GM10248 (cell line): ENCODE data around the gene ALS2.

ENCODE experiments used
- CTCF ChIA-PET: fragments of 300-600 bp; sonication (Branson Sonifier 250); formaldehyde crosslinking; extraction: SDS; loops from one replicate; lab custom pipeline; 2021; ENCODE audit warnings: antibody characterized with exemption; lab: Yijun Ruan, JAX
- POLR2A ChIA-PET: fragments of 350-650 bp; sonication (Branson Sonifier 250); formaldehyde crosslinking; extraction: SDS; loops from one replicate; lab custom pipeline; 2020; ENCODE audit warnings: antibody characterized with exemption; lab: Yijun Ruan, JAX
- DNase-seq: peaks from one replicate; pipeline ENCODE4 v3.0.0; 2012; ENCODE audit errors: extremely low spot score
- TF ChIP-seq, protein P1 (sequence below): IDR thresholded peaks from 2 replicates; pipeline ENCODE4 v1.5.1; 2012; ENCODE audit warnings: mild to moderate bottlenecking, low read depth; ENCODE audit errors: extremely low read depth, missing control alignments, control extremely low read depth

Gene ALS2

DNA sequence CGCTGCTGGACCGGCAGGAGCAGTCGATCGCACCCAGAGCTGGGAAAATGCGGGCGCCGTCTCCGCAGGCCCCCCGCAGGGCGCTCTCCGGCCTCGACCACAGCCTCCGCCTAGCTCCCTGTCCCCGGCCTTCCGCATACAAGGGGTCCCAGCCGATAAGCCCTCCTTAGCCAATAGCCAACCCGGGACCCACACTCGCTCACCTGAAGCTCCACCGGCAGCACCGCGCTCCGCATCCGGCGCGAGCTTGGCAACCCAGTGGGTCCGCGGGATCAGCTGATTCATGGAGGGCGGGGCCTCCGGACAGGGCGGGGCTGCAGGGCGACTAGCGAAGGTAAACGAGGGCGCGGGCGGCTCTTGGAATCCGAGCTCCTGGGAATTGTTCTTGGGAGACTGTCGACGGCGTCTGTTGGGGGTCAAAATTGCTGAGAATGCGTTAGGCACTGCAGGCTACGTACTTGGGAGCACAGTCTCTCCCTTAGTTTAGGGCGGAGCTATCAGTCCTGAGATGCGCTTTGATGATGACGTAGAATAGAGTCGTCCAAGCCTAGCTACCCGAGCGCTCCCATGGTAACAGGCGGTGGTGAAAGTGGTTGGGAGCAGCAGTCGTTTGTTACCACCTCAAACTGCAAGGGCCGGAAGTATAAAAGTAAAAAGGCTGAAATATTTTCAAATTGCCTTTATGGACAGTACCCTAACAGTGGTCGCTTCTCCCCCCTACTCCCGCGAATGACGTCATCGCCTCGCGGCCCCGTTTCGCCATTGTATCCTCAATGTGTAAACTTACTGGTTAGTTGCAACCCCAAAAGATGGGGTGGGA lies at the start of gene ALS2:
TSS of gene ALS2 (minus strand) at position 260 of the 820 bp plus-strand sequence. CDS start 12,048 bp downstream, outside the sequence.
- TF ChIP-seq, protein P1, sequence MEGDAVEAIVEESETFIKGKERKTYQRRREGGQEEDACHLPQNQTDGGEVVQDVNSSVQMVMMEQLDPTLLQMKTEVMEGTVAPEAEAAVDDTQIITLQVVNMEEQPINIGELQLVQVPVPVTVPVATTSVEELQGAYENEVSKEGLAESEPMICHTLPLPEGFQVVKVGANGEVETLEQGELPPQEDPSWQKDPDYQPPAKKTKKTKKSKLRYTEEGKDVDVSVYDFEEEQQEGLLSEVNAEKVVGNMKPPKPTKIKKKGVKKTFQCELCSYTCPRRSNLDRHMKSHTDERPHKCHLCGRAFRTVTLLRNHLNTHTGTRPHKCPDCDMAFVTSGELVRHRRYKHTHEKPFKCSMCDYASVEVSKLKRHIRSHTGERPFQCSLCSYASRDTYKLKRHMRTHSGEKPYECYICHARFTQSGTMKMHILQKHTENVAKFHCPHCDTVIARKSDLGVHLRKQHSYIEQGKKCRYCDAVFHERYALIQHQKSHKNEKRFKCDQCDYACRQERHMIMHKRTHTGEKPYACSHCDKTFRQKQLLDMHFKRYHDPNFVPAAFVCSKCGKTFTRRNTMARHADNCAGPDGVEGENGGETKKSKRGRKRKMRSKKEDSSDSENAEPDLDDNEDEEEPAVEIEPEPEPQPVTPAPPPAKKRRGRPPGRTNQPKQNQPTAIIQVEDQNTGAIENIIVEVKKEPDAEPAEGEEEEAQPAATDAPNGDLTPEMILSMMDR: no peak
- CTCF ChIA-PET: interaction anchor here (1.0 to 3.2 kb wide), 9 partner anchors 10 to 138 kb away, joined by 3 to 12 read pairs (median 4); partner anchors contain the start of gene TMEM237
- peak; percentile 92 for DNase-seq

GRCh38 chr2:201828220-201828619 lies 47.5 kb upstream of the ALS2 start:
- ChIA-PET POLR2A (no interaction called here), CTCF (interaction anchor here (0.7 to 1.4 kb wide), 3 partner anchors 26 to 333 kb away, joined by 3 to 4 read pairs (median 3); no protein-coding TSS in a partner anchor)
- no peak for DNase-seq
- TF ChIP-seq, protein P1: no peak

More for the DNA sequence above, at the start of gene ALS2:
- POLR2A ChIA-PET: interaction anchor here (0.6 to 1.2 kb wide), 4 partner anchors 18 to 917 kb away, joined by 3 to 4 read pairs (median 3); partner anchors contain the start of gene CLK1

DNA sequence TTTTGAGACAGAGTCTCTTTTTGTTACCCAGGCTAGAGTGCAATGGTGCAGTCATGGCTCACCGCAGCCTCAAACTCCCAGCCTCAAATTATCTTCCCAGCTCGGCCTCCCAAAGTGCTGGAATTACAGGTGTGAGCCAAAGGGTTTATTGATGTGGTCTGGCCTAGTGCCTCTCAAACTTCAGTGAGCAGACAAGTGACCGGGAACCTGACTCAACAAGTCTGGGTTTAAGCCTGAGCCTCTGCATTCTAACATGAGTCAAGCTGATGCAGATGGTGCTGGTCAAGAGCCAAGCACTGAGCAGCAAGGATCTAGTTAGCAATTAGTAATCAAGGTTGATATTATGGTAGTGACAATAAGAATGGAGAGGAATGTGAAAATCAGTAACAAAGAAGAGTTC lies 46.9 kb upstream of the ALS2 start:
- no peak for DNase-seq
- TF ChIP-seq, protein P1: no peak
- POLR2A ChIA-PET: no interaction called here
- CTCF ChIA-PET: interaction anchor here (1.2 to 1.4 kb wide), 2 partner anchors 33 to 334 kb away, joined by 3 to 4 read pairs; no protein-coding TSS in a partner anchor

DNA sequence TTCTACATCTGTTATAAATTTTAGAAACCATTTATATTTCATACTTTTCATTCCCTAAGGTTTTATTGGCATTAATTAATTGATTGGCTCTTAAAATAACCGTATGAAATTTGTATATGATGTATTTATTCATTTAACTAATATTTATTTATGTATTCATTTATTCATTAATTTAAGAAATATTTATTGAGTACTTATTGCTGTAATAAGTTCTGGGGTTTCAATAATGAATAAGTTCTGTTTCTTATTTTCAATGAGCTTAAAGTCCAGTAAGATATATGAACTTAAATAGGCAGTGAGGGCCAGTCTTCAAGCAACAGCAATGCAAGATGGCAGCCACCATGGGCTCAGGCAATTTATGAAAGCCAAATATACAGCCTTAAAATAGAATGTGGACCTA lies 43.5 kb upstream of the ALS2 start:
- TF ChIP-seq, protein P1: no peak
- ChIA-PET CTCF (interaction anchor here (1.7 kb wide), 1 partner anchor 36 kb away, joined by 4 read pairs; no protein-coding TSS in a partner anchor), POLR2A (no interaction called here)
- DNase-seq: no peak

DNA sequence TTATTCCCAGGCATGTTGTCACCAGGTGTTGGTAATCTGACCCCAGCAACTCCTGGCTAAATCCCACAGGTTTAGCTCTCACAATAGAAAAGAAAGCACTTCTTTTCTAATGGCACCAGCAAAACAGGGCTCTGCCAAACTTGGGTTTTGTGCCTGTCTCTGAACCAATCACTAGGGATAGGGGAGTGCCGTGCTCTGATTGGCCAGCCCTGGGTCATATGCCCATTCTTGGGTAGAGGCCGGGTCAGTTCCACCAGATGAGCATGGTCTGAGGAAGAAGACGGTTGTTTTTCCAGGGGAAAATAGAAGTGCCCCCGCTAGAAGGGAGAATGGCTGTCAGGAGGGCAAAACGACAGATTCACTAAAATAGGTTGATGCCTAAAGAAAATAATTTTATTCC lies 40.3 kb upstream of the ALS2 start:
- no peak for DNase-seq
- TF ChIP-seq, protein P1: no peak
- ChIA-PET POLR2A (no interaction called here), CTCF (no interaction called here)

GRCh38 chr2:201820383-201821007 lies 39.8 kb upstream of the ALS2 start:
- ChIA-PET POLR2A (no interaction called here), CTCF (no interaction called here)
- DNase-seq: no peak
- TF ChIP-seq, protein P1: no peak
